ENCODE measurements around the gene PDE4D.
A peak's percentile ranks its signal among the peaks of the same experiment; 100 is the strongest.

PDE4D gene

DNA sequence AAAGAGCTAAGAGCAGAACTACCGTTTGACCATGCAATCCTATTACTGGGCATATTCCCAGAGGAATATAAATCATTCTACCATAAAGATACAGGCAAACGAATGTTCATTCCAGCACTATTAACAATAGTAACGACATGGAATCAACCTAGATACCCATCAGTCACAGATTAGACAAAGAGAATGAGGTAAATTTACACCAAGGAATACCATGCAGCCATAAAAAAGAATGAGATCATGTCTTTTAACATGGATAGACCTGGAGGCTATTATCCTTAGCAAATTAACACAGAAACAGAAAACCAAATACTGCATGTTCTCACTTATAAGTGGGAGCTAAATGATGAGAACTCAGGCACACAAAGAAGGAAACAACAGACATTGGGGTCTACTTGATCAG, 641.9 kb downstream of the PDE4D start:
- no peak for DNase-seq
- Histone ChIP-seq H3K36me3 (no peaks in the 10 kb centered on the region), H3K27ac (no peak overlapping the region), H3K27me3 (no peaks in the 10 kb centered on the region), H3K4me1 (peaks cover 0 to 42% (median 2%) of the 10 kb centered on the region in 4 donors), H3K9me3 (no peaks in the 10 kb centered on the region), H3K4me3 (no peak overlapping the region)
- TF ChIP-seq CTCF (IDR thresholded peaks at IDR 0.05) = no peak
- intact Hi-C loops (cut with DNase I; ENCODE audit: low total_unique reads) = no loop called here

GRCh38 chr5:59249726-59250125, 643.8 kb downstream of the PDE4D start:
- Histone ChIP-seq H3K9me3 (no peaks in the 10 kb centered on the region), H3K4me3 (no peak overlapping the region), H3K27ac (no peak overlapping the region), H3K27me3 (no peaks in the 10 kb centered on the region), H3K36me3 (no peaks in the 10 kb centered on the region), H3K4me1 (peaks cover 0 to 49% (median 4%) of the 10 kb centered on the region in 4 donors)
- intact Hi-C loops (cut with DNase I; ENCODE audit: low total_unique reads) = no loop called here
- no peak for TF ChIP-seq CTCF (IDR thresholded peaks at IDR 0.05)
- no peak for DNase-seq

GRCh38 chr5:59249160-59249559, 644.4 kb downstream of the PDE4D start:
- Histone ChIP-seq H3K36me3 (no peaks in the 10 kb centered on the region), H3K4me1 (peaks cover 0 to 54% (median 4%) of the 10 kb centered on the region in 4 donors), H3K27ac (no peak overlapping the region), H3K9me3 (no peaks in the 10 kb centered on the region), H3K27me3 (no peaks in the 10 kb centered on the region), H3K4me3 (no peak overlapping the region)
- TF ChIP-seq CTCF (IDR thresholded peaks at IDR 0.05) = no peak
- intact Hi-C loops (cut with DNase I; ENCODE audit: low total_unique reads) = no loop called here
- no peak for DNase-seq

- H3K4me3 ChIP-seq = no peak overlapping the region
- intact Hi-C loops (cut with DNase I; ENCODE audit: low total_unique reads) = no loop called here
- H3K4me1 ChIP-seq = peaks cover 0 to 62% (median 4%) of the 10 kb centered on the region in 4 donors
- DNase-seq = no peak
- H3K36me3 ChIP-seq = no peaks in the 10 kb centered on the region
- no peaks in the 10 kb centered on the region for H3K9me3 ChIP-seq
- no peaks in the 10 kb centered on the region for H3K27me3 ChIP-seq
- no peak for TF ChIP-seq CTCF (IDR thresholded peaks at IDR 0.05)
- H3K27ac ChIP-seq = peak overlapping the region in 1 of 2 donors; percentile 57
These were observed 646.6 kb downstream of the PDE4D start for GRCh38 chr5:59246882-59247281.

GRCh38 chr5:59246145-59246869, 647.2 kb downstream of the PDE4D start:
- Histone ChIP-seq H3K27me3 (no peaks in the 10 kb centered on the region), H3K27ac (peak overlapping the region; percentile 46 to 57), H3K4me1 (peaks cover 0 to 68% (median 4%) of the 10 kb centered on the region in 4 donors), H3K4me3 (no peak overlapping the region), H3K36me3 (no peaks in the 10 kb centered on the region), H3K9me3 (no peaks in the 10 kb centered on the region)
- intact Hi-C loops (cut with DNase I; ENCODE audit: low total_unique reads) = no loop called here
- DNase-seq = no peak
- TF ChIP-seq CTCF (IDR thresholded peaks at IDR 0.05) = no peak

Data from tibial artery (tissue), 4 donors.